Keratinocyte (primary cell): ENCODE measurements around the gene CFI. TPM values are rescaled to one million over a fixed set of nuclear protein-coding genes. Genes with fewer than 3 reads are reported as not detected.

Experiments
- DNase-seq: peaks from one replicate; pipeline ENCODE4 v3.0.0-alpha.2; 2011; ENCODE audit warnings: low read depth, missing footprints, low spot score
- FAIRE-seq: peaks from 2 replicates; lab custom pipeline; 2011; peaks lifted over from hg19 to GRCh38; lab: Jason Lieb, UNC
- H2AFZ ChIP-seq: 2 replicates; pipeline ENCODE4 v1.6.0; 2012; ENCODE audit warnings: low read length, control low read depth, inconsistent platforms; ENCODE audit not compliant: control insufficient read depth
- H3K27ac ChIP-seq: 2 replicates; pipeline ENCODE4 v1.5.1; 2011; ENCODE audit warnings: low read length; ENCODE audit not compliant: control insufficient read depth, insufficient read depth
- H3K27me3 ChIP-seq: 3 replicates; pipeline ENCODE4 v1.6.0; 2011; ENCODE audit warnings: low read length; ENCODE audit not compliant: control insufficient read depth, insufficient read depth; ENCODE audit errors: extremely low read depth
- H3K36me3 ChIP-seq, 2 experiments: 2 replicates in 1 of 2; 3 replicates in 1 of 2; pipeline ENCODE4 v1.5.1; 2011; ENCODE audit warnings: low read length in 2 of 2, mild to moderate bottlenecking in 1 of 2; ENCODE audit not compliant: control insufficient read depth in 2 of 2, insufficient read depth in 2 of 2; ENCODE audit errors: extremely low read depth in 1 of 2
- H3K4me1 ChIP-seq: 3 replicates; pipeline ENCODE4 v1.5.1; 2011; ENCODE audit warnings: low read length; ENCODE audit not compliant: control insufficient read depth, insufficient read depth; ENCODE audit errors: extremely low read depth
- H3K4me2 ChIP-seq: 3 replicates; pipeline ENCODE4 v1.6.0; 2011; ENCODE audit warnings: low read depth, low read length; ENCODE audit not compliant: control insufficient read depth, insufficient read depth; ENCODE audit errors: extremely low read depth
- H3K4me3 ChIP-seq, 3 experiments: fragments of 200-600 bp in 1 of 3; sonication (generic) in 1 of 3; 2 replicates in 2 of 3; 3 replicates in 1 of 3; pipeline ENCODE4 v1.5.1; 2011 to 2016; ENCODE audit warnings: low read length in 3 of 3, mild to moderate bottlenecking in 3 of 3, control low read depth in 2 of 3, inconsistent platforms in 1 of 3, low read depth in 1 of 3, mixed read lengths in 1 of 3, mixed run types in 1 of 3, moderate library complexity in 1 of 3; ENCODE audit not compliant: control insufficient read depth in 2 of 3, insufficient read depth in 2 of 3; ENCODE audit errors: extremely low read depth in 1 of 3
- H3K79me2 ChIP-seq: 2 replicates; pipeline ENCODE4 v1.6.0; 2012; ENCODE audit warnings: low read length; ENCODE audit not compliant: control insufficient read depth, insufficient read depth
- H3K9ac ChIP-seq: 3 replicates; pipeline ENCODE4 v1.6.0; 2011; ENCODE audit warnings: low read length; ENCODE audit not compliant: control insufficient read depth, insufficient read depth; ENCODE audit errors: extremely low read depth
- H3K9me1 ChIP-seq: 3 replicates; pipeline ENCODE4 v1.6.0; 2011; ENCODE audit warnings: low read length; ENCODE audit not compliant: control insufficient read depth, insufficient read depth; ENCODE audit errors: extremely low read depth
- H3K9me3 ChIP-seq: 2 replicates; pipeline ENCODE4 v1.5.1; 2012; ENCODE audit warnings: low read depth, low read length; ENCODE audit not compliant: control insufficient read depth
- H4K20me1 ChIP-seq: 3 replicates; pipeline ENCODE4 v1.6.0; 2011; ENCODE audit warnings: low read length; ENCODE audit not compliant: control insufficient read depth, insufficient read depth; ENCODE audit errors: extremely low read depth
- EZH2 ChIP-seq: IDR thresholded peaks from one replicate; pipeline ENCODE4 v1.6.1; 2012; ENCODE audit warnings: inconsistent platforms, mild to moderate bottlenecking, low read length, moderate library complexity
- dilution Hi-C: fragments of 300-500 bp; cut with MboI; formaldehyde crosslinking; loops from one replicate; pipeline ENCODE4 v1.7.0; 2020; ENCODE audit warnings: low sequenced_read_pairs; ENCODE audit not compliant: extremely low pct_ligation_motif_present
- polyA plus RNA-seq, 5 experiments: library from polyadenylated mRNA; depleted of rRNA in 3 of 5; stranded (reverse) in 3 of 5; stranded (forward) in 1 of 5; unstranded in 1 of 5; fragments of >200 nt; gene quantifications; 1 replicate in 1 of 5; 2 replicates in 3 of 5; 3 replicates in 1 of 5; pipeline versions ENCODE4 v1.2.1 to v1.2.3, GENCODE V29; 2011 to 2012; ENCODE audit warnings: missing spikeins in 2 of 5, low read depth in 1 of 5, low replicate concordance in 1 of 5
- TF ChIP-seq, protein P1 (sequence below), 3 experiments: IDR thresholded peaks in 1 of 3; conservative IDR thresholded peaks in 1 of 3; optimal IDR thresholded peaks in 1 of 3; 2 replicates in 2 of 3; 3 replicates in 1 of 3; pipeline versions ENCODE3 to v1.5.1; 2011; ENCODE audit warnings: low read length in 3 of 3, mild to moderate bottlenecking in 3 of 3, moderate library complexity in 2 of 3, control low read depth in 1 of 3, inconsistent platforms in 1 of 3; ENCODE audit not compliant: insufficient read depth in 2 of 3; ENCODE audit errors: extremely low read depth in 1 of 3

The CFI gene
- polyA plus RNA-seq, 1 donor (not counting 4 experiments of a cell fraction or from before 2014, with no cell fraction given) = not detected

GRCh38 chr4:109816082-109816442, 14.3 kb upstream of the CFI start:
- H3K4me3 ChIP-seq = peak overlapping the region; percentile 94 to 98 (median 96)
- TF ChIP-seq, protein P1, sequence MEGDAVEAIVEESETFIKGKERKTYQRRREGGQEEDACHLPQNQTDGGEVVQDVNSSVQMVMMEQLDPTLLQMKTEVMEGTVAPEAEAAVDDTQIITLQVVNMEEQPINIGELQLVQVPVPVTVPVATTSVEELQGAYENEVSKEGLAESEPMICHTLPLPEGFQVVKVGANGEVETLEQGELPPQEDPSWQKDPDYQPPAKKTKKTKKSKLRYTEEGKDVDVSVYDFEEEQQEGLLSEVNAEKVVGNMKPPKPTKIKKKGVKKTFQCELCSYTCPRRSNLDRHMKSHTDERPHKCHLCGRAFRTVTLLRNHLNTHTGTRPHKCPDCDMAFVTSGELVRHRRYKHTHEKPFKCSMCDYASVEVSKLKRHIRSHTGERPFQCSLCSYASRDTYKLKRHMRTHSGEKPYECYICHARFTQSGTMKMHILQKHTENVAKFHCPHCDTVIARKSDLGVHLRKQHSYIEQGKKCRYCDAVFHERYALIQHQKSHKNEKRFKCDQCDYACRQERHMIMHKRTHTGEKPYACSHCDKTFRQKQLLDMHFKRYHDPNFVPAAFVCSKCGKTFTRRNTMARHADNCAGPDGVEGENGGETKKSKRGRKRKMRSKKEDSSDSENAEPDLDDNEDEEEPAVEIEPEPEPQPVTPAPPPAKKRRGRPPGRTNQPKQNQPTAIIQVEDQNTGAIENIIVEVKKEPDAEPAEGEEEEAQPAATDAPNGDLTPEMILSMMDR (optimal IDR thresholded peaks at IDR 0.05 in 1 of 3, IDR thresholded peaks at IDR 0.05 in 1 of 3, conservative IDR thresholded peaks at IDR 0.05 in 1 of 3; ENCODE audit: extremely low read depth in 1 of 3, insufficient read depth in 2 of 3, low read length in 3 of 3) = no peak
- no peak for TF ChIP-seq EZH2
- H4K20me1 ChIP-seq = no peaks in the 10 kb centered on the region
- H2AFZ ChIP-seq = peak overlapping the region; percentile 99
- H3K4me2 ChIP-seq = peak overlapping the region; percentile 90
- H3K27me3 ChIP-seq = no peaks in the 10 kb centered on the region
- H3K27ac ChIP-seq = peak overlapping the region; percentile 99
- H3K9ac ChIP-seq = peak overlapping the region; percentile 97
- peaks cover 46% of the 10 kb centered on the region for H3K79me2 ChIP-seq
- no peak for DNase-seq
- H3K36me3 ChIP-seq = peaks cover 6 to 15% of the 10 kb centered on the region in 2 experiments
- H3K4me1 ChIP-seq = peaks cover 16% of the 10 kb centered on the region
- dilution Hi-C loops = no loop called here
- no peaks in the 10 kb centered on the region for H3K9me3 ChIP-seq
- H3K9me1 ChIP-seq = no peaks in the 10 kb centered on the region
- FAIRE-seq = no peak

DNA sequence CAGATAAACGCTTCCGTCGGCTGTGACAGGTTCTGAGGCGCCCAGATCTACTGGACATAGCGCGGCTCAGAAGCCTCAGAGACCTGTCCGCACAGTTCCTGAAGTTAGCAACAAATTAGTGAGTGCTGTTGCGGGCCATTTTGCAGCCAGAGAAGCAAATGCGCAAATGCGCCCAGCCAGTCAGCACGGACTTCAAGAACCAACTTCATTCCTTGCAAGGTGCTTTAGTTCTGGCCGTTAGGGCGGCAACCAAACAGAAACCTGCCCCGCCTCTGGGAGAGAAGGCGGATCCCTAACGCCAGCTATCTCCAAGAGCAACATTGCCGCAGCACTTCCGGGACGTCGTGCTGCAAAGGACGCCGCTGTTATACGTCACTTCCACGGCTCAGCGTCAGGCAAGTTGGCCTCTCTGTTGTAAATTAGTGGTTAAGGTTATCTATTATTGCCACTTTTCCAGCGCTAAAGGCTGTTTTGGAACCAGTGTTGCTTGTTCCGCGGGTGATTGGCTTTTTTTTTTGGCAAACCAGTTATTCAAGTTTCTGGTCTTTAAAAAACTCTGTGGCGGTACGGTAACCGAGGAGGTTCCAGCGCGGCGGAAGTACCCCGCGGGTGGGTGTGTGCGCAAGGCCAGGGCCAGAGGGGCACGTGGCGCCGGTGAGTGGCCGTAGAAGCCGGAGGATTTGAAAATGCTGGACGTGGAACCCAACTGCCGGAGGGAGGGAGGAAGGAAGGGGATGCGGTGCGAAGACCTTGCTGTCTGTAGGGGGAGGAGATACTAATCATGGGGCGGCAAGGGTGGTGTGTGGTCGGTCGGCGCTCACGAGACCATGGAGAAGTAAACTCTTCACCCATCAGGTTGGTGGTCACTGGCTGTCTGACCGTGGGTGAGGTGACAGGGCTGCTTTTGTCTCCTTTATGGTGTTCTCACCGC, 13.6 kb upstream of the CFI start, which contains the start of gene GAR1:
Gene GAR1, plus strand, starts transcription at position 612 of the 931 bp plus-strand sequence. CDS start 403 bp downstream, outside the sequence.
- peaks cover 4 to 12% of the 10 kb centered on the region in 2 experiments for H3K36me3 ChIP-seq
- peaks cover 14% of the 10 kb centered on the region for H3K4me1 ChIP-seq
- no peaks in the 10 kb centered on the region for H3K9me1 ChIP-seq
- peak; percentile 94 for FAIRE-seq
- no peaks in the 10 kb centered on the region for H4K20me1 ChIP-seq
- peak within 1 kb of the TSS; percentile 90 for H3K4me2 ChIP-seq
- peaks cover 42% of the 10 kb centered on the region for H3K79me2 ChIP-seq
- peak; percentile 36 for DNase-seq
- peak within 1 kb of the TSS; percentile 94 to 98 (median 96) for H3K4me3 ChIP-seq
- H3K27me3 ChIP-seq = no peaks in the 10 kb centered on the region
- TF ChIP-seq, protein P1 (optimal IDR thresholded peaks at IDR 0.05 in 1 of 3, IDR thresholded peaks at IDR 0.05 in 1 of 3, conservative IDR thresholded peaks at IDR 0.05 in 1 of 3; ENCODE audit: extremely low read depth in 1 of 3, insufficient read depth in 2 of 3, low read length in 3 of 3) = no peak
- no peak for TF ChIP-seq EZH2
- peak within 1 kb of the TSS; percentile 97 for H3K9ac ChIP-seq
- peak within 1 kb of the TSS; percentile 99 for H2AFZ ChIP-seq
- dilution Hi-C loops = no loop called here
- no peaks in the 10 kb centered on the region for H3K9me3 ChIP-seq
- H3K27ac ChIP-seq = peak within 1 kb of the TSS; percentile 99
